ENCODE results near the gene SDHAF4.
"Not testable (repeated sequence)": the region's sequence is repeated elsewhere in the genome, so short reads cannot be mapped to it uniquely, and the experiment has no call there.

The SDHAF4 gene

GRCh38 chr6:70566751-70567382 lies at the start of gene SDHAF4:
Gene SDHAF4 (plus strand): TSS chr6:70566930. CDS start chr6:70566941, 11 bp downstream.
- DNase-seq (ENCODE audit: low read depth in 1 of 2, low spot score in 1 of 2) = peak; percentile 91 to 92

- DNase-seq (ENCODE audit: low read depth in 1 of 2, low spot score in 1 of 2) = no peak
These were observed 48.0 kb upstream of the SDHAF4 start for GRCh38 chr6:70518723-70519122.

GRCh38 chr6:70520575-70520974 lies 46.2 kb upstream of the SDHAF4 start:
- no peak for DNase-seq (ENCODE audit: low read depth in 1 of 2, low spot score in 1 of 2)

- no peak for DNase-seq (ENCODE audit: low read depth in 1 of 2, low spot score in 1 of 2)
These were observed 41.9 kb upstream of the SDHAF4 start for GRCh38 chr6:70524721-70525286.

- no peak for DNase-seq (ENCODE audit: low read depth in 1 of 2, low spot score in 1 of 2)
These were observed 39.5 kb upstream of the SDHAF4 start for GRCh38 chr6:70527071-70527737.

- no peak for DNase-seq (ENCODE audit: low read depth in 1 of 2, low spot score in 1 of 2)
These were observed 36.7 kb upstream of the SDHAF4 start for GRCh38 chr6:70530023-70530422.

- DNase-seq (ENCODE audit: low read depth in 1 of 2, low spot score in 1 of 2) = no peak
These were observed 35.6 kb upstream of the SDHAF4 start for GRCh38 chr6:70531133-70531532.

GRCh38 chr6:70537266-70537665 lies 29.5 kb upstream of the SDHAF4 start:
- no peak for DNase-seq (ENCODE audit: low read depth in 1 of 2, low spot score in 1 of 2)

- DNase-seq (ENCODE audit: low read depth in 1 of 2, low spot score in 1 of 2) = no peak
These were observed 28.4 kb upstream of the SDHAF4 start for GRCh38 chr6:70538376-70538775.

- no peak for DNase-seq (ENCODE audit: low read depth in 1 of 2, low spot score in 1 of 2)
These were observed 19.4 kb upstream of the SDHAF4 start for GRCh38 chr6:70547313-70547712.

GRCh38 chr6:70547905-70548304 lies 18.8 kb upstream of the SDHAF4 start:
- no peak for DNase-seq (ENCODE audit: low read depth in 1 of 2, low spot score in 1 of 2)

- no peak for DNase-seq (ENCODE audit: low read depth in 1 of 2, low spot score in 1 of 2)
These were observed 17.4 kb upstream of the SDHAF4 start for GRCh38 chr6:70549327-70549726.

GRCh38 chr6:70551566-70551965 lies 15.2 kb upstream of the SDHAF4 start:
- no peak for DNase-seq (ENCODE audit: low read depth in 1 of 2, low spot score in 1 of 2)

GRCh38 chr6:70552286-70552940 lies 14.3 kb upstream of the SDHAF4 start:
- not testable (repeated sequence) for DNase-seq (ENCODE audit: low read depth in 1 of 2, low spot score in 1 of 2)

GRCh38 chr6:70552974-70553373 lies 13.8 kb upstream of the SDHAF4 start:
- DNase-seq (ENCODE audit: low read depth in 1 of 2, low spot score in 1 of 2) = no peak

GRCh38 chr6:70557998-70558397 lies 8.7 kb upstream of the SDHAF4 start:
- no peak for DNase-seq (ENCODE audit: low read depth in 1 of 2, low spot score in 1 of 2)

GRCh38 chr6:70562401-70562800 lies 4.3 kb upstream of the SDHAF4 start:
- not testable (repeated sequence) for DNase-seq (ENCODE audit: low read depth in 1 of 2, low spot score in 1 of 2)

GRCh38 chr6:70563530-70563929 lies 3.2 kb upstream of the SDHAF4 start:
- DNase-seq (ENCODE audit: low read depth in 1 of 2, low spot score in 1 of 2) = no peak

GRCh38 chr6:70574643-70575042 lies 7.9 kb downstream of the SDHAF4 start:
- no peak for DNase-seq (ENCODE audit: low read depth in 1 of 2, low spot score in 1 of 2)

GRCh38 chr6:70575899-70576495 lies 9.3 kb downstream of the SDHAF4 start:
- DNase-seq (ENCODE audit: low read depth in 1 of 2, low spot score in 1 of 2) = no peak

GRCh38 chr6:70586114-70586513 lies 19.4 kb downstream of the SDHAF4 start:
- DNase-seq (ENCODE audit: low read depth in 1 of 2, low spot score in 1 of 2) = no peak

GRCh38 chr6:70590400-70590799 lies 23.7 kb downstream of the SDHAF4 start:
- no peak for DNase-seq (ENCODE audit: low read depth in 1 of 2, low spot score in 1 of 2)

All from activated CD4-positive, alpha-beta T cell treated with anti-CD3 and anti-CD28 coated beads, Interleukin-2, amount 50 U/mL, for 24 hours (primary cell).